NOMO-1 treated with dmso at 0.1 percent for 144 hours (cell line): ENCODE data around the gene NSUN3.

Experiments
- DNase-seq: peaks from one replicate; lab custom pipeline; 2025; ENCODE audit not compliant: unreplicated experiment; lab: John Stamatoyannopoulos, UW

NSUN3 gene

DNA sequence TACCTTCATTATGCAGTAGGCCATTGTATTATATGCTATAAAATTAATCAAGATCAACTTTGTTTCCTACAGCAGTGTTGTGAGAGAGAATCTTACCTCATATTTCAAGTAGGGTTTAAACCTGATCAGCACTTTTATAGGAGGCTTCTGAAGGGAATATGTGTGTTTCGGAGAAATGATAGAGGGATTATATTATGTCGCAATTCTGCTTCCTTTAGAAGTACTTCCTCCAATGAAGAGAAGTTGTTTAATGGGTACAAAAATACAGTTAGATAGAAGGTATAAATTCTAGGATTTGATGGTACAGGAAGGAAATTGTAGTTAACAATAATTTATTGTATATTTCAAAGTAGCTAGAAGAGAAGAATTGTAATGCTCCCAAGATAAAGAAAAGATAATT, 54.9 kb downstream of the NSUN3 start:
- DNase-seq, result no peak

DNA sequence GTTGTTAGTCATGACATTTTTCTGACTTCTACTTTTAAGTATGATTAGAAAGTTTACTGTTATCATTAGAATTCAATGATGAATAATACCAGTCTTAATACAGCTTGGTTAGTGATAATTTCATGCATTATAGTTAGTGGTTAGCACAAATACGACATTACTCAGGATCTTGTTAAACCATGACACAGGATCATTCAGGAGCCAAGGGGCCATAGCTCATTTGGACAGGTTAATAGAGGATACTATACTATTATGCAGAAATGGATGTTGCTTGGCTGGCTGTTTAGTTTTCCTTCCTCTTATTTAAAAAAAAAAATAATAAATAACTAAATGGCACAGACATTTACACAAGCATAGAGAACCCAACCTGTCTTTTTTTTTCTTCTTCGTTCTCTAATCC, 55.5 kb downstream of the NSUN3 start:
- no peak for DNase-seq

DNA sequence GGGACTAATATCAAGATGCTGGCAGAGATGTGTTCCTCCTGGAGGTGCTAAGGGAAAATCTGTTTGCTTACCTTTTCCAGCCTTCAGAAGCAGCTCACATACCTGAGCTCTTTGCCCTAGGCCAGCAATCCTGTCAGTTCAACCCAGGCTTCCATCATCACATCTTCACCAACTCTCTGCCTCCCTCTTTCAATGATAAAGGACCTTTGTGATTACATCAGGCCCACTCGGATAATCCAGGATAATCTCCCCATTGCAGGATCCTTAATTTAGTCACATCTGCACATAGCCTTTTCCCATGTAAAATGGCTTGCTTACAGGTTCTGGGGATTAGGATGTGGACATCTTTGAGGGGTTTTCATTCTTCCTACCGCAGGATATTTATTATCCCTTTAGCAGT, 58.3 kb downstream of the NSUN3 start:
- no peak for DNase-seq

DNA sequence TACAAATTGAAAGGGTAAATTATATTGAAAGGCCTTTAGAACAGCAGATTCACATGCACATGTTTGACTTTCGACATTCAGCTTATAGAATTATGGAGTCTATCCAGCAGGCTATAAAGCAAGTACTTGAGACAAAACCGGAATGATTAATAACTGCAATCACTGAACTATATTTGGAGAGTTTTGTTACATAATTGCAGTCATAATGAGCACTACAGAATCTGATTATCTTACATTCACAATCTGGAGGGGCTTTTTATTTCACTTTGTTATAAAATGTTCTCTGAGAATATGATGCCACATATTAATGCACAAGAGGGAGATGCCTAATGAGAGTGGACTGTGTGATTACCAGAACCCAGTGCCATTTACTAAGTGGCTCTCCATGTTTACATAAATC, 64.3 kb downstream of the NSUN3 start:
- no peak for DNase-seq

DNA sequence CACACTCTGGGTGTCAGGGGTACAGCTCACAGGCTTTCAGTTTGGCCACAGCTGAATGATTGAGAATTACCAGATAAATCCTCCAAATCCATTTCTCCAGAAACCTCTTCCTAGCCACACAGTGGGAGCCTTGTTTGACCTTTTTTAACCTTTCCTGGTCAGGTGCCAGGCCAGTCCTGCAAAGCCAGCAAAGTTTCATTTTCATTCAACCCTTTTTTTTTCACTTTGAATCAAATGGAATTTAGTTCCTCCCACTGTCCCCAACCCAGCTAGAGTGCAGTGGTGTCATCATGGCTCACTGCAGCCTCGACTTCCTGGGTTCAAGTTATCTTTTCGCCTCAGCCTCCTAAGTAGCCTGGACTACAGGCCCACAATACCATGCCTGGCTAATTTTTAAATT, 67.8 kb downstream of the NSUN3 start:
- DNase-seq, result no peak

DNA sequence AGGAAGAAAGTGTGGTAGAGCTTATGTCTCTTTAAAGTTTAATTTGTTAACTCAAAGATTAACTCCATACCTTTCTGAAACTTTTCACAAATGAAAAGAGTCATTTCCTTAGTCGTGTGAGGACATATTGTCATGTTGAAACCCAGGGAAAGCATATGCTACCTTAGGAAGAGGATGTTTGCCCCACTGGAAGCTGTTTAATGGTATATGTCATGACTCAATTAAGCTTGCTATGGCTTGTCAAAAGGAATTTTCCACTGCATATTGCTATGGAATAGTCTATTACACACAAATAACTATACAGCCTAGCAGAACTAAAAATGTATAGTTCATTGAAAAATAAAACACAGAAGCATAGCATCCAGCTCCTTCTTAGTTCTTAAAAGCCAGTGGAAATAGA, 69.9 kb downstream of the NSUN3 start:
- DNase-seq, result no peak

DNA sequence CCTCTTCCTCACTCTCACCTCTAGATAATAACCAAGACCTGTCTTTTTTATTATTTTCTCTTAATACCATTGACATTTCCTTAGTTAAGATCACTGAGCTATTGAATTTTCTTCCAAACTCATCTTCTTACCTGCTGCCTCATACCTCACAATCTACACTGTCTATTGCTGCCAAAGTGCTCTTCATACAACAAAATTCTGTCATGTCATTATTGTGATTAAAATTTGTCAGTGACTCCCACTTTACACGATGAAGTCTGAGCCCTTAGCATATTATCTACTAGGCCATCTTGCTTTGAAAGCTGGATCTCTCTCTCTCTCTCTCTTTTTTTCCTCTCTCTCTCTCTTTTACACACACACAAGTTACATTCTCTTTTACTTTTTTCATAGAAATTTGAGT, 73.3 kb downstream of the NSUN3 start:
- no peak for DNase-seq

DNA sequence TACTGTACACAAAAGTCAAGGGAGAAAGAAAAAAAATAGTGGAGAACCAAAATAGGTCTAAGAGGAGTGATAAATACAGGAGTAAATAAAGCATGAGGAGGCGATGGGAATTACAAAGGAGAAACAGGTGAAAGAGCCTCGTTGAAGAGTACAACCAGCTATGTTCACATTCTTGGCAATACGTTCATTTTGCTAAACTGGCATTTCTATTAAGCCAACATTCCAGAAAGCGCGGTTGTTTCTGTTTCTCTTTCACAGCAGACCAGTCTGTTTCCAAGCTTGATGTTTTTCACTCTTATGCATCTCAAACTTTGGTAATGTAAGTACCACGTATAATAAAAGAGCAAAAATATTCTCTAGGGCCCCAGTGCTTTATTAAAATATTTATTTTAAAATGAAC, 74.5 kb downstream of the NSUN3 start:
- no peak for DNase-seq

DNA sequence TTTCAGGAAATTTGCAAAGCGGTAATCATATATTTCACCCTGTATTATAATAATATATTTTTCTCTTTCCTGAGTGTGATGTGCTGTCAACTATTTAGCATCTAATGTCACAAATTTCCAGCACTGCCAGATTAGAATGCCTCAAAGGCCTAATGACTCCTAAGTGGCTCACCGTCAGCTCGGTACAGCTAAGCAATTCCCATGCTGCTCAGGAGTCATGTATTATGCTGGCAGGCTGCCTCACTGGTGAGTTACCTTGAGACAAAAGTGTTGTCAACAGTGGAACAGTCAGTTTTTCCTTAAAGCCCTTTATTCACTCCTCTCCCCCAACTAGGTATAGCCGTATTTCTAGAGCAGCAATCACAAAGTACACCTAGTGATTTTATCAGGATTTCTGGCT, 83.6 kb downstream of the NSUN3 start:
- no peak for DNase-seq

DNA sequence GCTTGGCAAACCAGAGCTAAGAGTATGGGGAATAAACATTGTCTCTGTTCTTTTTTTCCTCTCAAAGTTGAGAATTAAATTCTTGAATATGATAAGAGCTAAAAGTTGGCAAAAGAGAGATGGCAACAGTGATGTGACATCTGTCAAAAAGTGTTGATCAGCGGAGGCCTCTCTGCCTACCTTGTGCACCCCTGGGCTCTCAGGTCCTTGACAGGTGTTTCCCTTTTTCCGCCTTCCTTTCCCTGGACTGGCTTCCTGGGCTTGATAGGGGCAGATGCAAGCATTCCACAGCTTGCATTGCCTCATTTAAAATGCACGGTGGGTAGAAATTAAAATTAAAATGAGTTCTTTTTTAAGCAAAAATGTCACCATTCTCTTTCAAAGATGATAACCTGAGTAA, 84.2 kb downstream of the NSUN3 start:
- DNase-seq, result no peak

DNA sequence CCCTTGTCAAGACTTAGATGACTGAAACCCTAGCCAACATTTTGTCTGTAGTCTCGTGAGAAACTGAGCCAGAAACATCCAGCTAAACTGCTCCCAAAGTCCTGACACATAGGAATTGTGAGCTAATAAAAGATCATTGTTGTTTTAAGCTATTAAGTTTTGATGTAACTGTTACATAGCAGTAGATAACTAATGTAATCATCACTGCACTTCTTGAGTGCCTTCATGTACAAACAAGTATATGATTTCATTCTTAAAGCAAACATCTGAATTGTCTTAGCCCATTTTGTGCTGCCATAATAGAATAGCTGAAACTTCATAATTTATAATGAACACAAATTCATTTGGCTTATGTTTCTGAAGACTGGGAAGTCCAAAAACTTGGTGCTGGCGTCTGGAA, 87.3 kb downstream of the NSUN3 start:
- DNase-seq, result no peak

DNA sequence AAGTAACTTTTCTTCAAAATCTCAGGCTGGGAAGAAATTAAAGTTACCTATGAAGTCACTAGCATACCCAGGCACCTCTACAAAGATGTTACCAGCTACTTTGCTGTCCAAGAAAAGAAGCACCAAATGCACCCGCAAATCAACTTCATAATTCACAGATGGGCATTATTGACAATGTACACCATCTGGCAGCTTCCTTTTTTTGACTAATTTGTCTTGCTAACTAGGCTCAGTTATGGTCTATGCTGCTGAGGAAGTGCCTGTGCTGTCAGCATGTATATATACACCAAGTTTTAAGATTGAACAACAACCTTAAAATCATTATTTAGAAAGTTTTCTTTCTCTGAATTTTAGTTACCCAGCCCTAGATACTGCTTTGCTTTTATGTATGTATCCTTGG, 93.8 kb downstream of the NSUN3 start:
- DNase-seq, result no peak

DNA sequence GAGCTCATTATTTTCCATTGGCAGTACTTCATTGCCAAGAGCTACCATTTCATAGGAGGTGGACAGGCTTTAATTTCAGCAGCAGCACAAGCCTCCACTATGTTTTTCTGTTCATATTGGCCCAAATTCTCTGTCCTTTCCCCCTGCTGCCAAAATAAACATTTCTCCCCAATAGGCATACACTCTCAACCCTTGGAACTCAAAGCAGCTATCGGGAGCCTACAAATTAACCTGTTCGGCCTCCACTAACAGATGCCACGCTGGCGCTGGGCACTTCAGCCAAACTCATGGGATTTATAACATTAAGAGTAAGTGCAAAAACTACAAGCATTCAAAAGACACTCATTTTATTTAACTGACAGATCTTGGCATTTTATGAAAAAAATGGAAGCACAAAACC, 95.7 kb downstream of the NSUN3 start:
- no peak for DNase-seq

DNA sequence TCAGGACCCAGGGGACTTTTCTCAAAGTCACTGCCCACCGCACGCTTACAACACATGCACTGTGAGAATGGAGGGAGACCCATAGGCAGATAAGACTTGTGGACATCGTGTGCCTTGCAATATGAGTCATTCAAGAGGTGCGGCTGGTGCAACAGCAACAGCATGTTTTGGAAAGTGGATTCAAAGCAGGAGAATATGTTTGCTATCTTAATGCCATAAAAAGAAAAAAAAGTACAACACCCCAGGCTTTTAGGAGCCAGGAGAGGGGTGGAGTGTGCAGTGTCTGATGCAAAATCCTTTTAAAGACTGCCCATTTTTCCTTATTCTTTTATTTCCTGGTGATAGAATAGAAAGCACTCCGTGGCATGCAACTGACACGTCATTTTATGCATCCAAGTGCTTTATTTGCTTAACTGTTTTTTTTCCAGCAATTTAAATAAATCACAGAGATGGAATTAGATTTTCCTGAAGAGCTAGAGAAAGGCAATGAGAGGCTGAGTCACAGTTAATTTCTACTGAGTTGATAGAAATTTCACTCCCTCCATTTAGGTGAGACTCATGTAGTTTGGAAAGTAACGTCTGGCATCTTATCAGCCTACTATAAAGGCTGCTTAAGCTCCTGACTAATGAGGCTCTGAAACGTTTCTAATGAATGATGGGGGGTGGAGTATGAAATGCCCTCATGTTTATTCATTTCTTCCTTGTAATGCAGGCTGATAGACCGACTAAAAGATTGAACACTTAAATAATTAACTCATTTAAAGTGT, 96.4 kb downstream of the NSUN3 start:
- DNase-seq, result no peak

DNA sequence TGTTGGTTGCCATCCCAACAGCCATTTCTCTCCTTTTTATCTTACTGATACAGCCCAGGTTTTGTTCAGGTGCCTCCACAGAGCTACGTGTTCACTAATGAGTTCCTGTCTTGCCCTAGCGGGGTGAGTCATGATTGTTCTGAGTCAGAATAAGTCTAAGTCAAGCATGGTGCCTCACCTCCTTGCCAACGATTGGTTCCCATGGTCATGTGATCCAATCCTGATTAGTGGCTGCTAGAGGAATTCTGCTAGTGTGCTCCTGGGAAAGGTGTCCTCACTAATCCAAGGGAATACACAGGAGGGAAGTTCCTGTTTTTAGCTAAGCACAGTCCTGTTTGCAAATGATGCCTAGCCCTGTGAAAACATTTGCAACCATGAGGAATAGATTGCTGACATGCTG, 99.8 kb downstream of the NSUN3 start:
- no peak for DNase-seq

DNA sequence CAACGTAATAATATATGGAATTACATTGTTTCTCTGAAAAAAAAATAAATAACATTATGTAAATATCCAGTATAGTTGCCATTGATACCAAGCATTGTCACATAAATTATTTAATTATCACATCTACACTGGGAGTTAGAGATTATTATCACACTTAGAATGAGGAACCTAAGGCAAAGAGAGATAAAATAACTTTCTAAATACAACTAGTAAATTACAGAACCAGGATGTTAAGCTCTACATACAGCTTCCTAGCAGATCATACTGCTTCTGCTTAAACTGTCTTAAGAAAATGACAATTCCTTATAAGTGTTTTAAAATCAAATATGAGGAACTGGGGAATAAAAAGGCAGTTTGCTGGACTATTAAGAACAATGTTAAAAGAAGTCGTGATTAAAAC, 104.5 kb downstream of the NSUN3 start:
- no peak for DNase-seq

DNA sequence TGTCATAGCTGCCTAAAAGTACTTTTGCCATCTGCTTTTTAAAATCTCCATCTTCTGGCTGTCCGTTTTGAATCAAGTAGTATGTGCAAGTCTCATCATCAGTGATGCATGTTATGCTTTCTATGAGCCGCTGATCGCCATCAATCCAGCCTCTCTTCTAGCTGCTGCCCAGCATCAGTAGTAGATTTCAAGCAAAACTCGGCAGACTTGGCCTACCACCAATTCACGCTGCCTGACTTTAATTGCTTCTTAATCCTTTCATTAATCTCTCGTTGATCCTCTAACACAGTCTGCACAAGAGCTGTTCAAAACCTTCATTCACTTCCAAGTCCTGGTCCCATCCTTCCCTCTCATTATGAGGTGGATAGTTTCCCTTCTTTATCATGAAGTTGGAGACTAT, 104.9 kb downstream of the NSUN3 start:
- DNase-seq, result no peak

DNA sequence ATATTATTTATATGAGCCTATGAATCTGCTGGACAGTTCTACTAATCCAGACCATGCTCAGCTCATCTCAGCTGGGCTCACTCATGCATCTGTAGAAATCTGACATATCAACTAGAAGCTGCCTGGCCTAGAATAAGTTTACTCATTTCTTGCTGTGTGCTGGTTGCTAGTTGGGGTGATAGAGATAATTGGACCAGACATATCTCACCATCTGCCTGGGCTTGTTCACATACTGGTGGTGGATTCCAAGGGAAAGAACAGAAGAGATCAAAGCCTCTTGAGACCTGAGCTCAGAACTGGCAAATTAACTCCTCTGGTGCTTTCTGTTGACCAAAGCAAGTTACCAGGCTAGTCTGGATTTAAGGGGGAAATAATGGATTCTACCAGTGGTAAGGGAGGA, 109.1 kb downstream of the NSUN3 start:
- DNase-seq, result no peak

DNA sequence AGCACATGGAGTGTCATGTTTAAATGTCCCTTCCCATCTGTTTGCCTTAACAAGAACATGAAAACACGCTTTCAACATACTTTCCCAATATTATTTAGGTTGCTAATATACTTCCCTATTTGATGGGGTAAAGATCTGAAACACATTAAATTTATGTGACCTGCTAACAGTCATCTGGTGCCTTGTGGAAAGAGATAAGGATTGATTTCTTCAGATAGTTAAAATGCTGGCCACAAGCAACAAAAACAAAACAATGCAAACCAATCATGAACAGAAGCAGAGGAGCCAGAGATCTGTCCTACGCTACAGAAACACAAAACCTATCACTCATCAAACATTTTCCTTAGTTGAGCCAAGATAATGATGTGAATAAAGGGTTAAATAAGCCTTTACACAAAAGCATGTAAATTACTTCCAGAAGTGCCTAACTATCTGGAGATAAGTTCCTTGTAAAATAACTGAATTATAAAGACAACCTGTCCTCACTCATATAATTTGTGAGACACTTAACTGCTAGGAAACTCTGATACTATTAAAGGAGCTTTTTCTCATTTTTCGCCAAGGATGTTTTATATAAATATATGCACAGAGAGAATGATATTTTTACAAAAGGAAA, 109.9 kb downstream of the NSUN3 start:
- no peak for DNase-seq

DNA sequence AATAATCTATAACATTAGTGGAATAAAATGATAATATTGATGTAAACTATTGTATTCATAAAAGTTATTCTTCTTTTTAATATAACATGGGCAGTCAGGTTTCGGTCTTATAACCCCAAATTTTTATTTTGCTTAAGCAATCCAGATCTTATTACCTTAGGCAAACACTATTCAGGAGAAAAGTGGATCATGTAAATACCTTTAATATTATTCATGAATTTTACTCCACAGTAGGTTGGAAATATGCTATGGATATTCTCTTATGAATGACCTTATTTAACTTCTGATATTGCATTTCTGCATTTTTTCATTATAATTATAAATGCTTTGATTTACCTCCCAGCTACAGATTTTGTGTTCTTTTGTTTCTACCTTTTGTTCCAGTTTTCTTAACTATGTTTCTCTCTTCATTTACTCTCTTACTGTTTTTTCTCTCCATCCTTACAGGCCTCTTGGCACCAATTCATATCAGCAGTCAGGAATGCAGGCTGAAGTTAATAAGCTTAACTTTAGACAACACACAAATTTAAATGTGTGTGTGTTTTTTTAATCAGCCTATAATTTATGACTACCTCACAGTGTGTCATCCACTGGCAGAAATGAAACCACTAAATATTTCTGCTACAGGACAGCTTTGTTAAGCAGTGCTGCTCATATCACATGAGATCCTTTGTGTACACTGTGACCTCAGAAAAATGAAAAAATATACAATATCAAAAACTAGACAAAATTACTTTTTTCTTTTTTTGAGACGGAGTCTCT, 111.0 kb downstream of the NSUN3 start:
- no peak for DNase-seq

DNA sequence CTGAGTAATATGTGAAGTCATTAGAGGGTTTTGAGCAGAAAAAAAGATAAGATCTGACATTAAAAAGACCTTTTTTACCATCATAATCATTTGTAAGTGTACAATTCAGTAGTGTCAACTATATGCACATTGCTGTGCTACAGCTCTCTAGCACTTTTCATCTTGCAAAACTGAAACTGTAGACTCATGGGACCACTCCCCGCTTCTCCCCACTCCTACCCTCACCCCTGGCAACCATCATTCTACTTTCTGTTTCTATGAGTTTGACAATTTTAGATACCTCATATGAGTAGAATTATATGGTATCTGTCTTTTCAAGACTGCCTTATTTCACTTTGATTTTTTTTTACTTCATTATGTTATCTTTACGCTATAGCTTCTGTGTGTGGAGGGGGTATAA, 112.8 kb downstream of the NSUN3 start:
- DNase-seq, result no peak

DNA sequence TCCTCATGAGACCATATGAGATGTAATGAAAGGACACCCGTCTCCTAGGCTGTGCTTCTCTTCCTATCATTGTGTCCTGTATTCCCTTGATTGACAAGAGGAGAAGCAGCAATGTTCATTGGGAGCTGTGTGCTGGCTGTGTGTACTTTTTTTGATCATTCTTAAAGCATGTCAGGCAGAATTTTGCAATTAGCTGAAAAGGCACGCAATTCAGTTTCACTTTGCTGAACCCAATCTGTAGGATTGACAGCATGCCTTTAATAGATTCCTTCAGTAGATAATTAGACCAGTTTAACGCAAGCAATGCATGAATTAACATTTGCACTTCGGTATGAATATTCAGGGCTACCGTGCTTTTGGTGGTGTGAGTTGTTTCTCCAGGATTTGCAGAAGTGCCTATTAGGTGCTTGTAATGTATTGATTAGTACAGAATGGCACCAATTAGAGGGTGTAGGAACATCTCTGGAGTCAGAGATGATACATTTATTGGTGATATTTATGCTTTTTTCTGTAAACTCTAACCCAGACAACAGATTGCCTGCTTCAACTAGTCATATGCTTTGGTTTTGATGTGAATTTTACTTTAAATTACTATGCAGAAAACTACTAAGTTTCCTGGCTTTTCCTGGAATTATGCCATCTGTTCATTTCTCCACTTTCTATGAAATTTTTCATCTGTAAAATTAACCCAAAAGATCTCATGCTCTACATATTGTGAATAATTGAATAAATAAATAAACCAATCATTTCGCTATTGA, 114.3 kb downstream of the NSUN3 start:
- DNase-seq, result no peak
